ENCODE data around the gene CEACAM16. TPM values are rescaled to one million over a fixed set of nuclear protein-coding genes. Genes with fewer than 3 reads are reported as not detected.

The CEACAM16 gene
- total and polyA plus RNA-seq, 9 of the 15 experiments (the other 6 are each of a cell fraction or from before 2014, with no cell fraction given): not detected

DNA sequence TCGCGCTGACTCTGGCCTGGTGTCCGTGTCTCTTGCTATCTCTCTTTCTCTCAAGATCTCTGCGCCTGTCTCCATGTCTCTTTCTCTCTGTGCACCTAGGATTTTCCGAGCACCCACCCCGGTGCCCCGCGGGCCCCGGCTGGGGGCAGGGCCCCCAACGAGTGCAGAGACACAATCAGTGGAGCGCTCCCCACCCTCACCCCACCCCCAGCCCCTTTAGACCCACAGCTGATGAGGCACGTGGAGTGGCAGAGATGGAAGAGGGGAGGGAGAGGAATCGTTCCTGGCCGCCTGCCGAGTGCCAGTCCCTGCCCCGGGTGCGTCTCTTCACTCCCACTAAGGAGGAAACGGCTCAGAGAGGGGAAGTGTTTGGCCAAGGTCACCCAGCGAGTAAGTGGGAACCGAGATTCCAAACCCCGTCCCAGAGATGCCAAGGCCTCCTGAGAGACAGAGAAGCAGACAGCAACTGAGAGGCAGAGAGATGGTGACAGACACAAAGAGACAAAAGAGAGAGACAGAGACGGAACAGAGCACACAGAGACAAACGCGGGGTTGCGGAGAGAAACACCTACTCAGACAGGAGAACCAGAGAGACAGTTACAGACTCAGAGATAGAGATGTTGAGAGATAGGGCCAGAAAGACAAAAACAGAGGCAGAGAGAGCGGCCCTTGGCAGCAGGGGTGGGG, 48.9 kb downstream of the CEACAM16 start (continued):
- TF ChIP-seq, protein P1, sequence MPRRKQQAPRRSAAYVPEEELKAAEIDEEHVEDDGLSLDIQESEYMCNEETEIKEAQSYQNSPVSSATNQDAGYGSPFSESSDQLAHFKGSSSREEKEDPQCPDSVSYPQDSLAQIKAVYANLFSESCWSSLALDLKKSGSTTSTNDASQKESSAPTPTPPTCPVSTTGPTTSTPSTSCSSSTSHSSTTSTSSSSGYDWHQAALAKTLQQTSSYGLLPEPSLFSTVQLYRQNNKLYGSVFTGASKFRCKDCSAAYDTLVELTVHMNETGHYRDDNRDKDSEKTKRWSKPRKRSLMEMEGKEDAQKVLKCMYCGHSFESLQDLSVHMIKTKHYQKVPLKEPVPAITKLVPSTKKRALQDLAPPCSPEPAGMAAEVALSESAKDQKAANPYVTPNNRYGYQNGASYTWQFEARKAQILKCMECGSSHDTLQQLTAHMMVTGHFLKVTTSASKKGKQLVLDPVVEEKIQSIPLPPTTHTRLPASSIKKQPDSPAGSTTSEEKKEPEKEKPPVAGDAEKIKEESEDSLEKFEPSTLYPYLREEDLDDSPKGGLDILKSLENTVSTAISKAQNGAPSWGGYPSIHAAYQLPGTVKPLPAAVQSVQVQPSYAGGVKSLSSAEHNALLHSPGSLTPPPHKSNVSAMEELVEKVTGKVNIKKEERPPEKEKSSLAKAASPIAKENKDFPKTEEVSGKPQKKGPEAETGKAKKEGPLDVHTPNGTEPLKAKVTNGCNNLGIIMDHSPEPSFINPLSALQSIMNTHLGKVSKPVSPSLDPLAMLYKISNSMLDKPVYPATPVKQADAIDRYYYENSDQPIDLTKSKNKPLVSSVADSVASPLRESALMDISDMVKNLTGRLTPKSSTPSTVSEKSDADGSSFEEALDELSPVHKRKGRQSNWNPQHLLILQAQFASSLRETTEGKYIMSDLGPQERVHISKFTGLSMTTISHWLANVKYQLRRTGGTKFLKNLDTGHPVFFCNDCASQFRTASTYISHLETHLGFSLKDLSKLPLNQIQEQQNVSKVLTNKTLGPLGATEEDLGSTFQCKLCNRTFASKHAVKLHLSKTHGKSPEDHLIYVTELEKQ (CRISPR knock-in tag; IDR thresholded peaks at IDR 0.05): no peak
- no peak for TF ChIP-seq ZNF644 (tag; IDR thresholded peaks at IDR 0.05; ENCODE audit: low read depth)
- no peak for TF ChIP-seq BCL6 (CRISPR knock-in tag; IDR thresholded peaks at IDR 0.05)
- TF ChIP-seq ARHGAP35 (IDR thresholded peaks at IDR 0.05; ENCODE audit: partially characterized antibody): peak; percentile 77
- TF ChIP-seq, protein P2, sequence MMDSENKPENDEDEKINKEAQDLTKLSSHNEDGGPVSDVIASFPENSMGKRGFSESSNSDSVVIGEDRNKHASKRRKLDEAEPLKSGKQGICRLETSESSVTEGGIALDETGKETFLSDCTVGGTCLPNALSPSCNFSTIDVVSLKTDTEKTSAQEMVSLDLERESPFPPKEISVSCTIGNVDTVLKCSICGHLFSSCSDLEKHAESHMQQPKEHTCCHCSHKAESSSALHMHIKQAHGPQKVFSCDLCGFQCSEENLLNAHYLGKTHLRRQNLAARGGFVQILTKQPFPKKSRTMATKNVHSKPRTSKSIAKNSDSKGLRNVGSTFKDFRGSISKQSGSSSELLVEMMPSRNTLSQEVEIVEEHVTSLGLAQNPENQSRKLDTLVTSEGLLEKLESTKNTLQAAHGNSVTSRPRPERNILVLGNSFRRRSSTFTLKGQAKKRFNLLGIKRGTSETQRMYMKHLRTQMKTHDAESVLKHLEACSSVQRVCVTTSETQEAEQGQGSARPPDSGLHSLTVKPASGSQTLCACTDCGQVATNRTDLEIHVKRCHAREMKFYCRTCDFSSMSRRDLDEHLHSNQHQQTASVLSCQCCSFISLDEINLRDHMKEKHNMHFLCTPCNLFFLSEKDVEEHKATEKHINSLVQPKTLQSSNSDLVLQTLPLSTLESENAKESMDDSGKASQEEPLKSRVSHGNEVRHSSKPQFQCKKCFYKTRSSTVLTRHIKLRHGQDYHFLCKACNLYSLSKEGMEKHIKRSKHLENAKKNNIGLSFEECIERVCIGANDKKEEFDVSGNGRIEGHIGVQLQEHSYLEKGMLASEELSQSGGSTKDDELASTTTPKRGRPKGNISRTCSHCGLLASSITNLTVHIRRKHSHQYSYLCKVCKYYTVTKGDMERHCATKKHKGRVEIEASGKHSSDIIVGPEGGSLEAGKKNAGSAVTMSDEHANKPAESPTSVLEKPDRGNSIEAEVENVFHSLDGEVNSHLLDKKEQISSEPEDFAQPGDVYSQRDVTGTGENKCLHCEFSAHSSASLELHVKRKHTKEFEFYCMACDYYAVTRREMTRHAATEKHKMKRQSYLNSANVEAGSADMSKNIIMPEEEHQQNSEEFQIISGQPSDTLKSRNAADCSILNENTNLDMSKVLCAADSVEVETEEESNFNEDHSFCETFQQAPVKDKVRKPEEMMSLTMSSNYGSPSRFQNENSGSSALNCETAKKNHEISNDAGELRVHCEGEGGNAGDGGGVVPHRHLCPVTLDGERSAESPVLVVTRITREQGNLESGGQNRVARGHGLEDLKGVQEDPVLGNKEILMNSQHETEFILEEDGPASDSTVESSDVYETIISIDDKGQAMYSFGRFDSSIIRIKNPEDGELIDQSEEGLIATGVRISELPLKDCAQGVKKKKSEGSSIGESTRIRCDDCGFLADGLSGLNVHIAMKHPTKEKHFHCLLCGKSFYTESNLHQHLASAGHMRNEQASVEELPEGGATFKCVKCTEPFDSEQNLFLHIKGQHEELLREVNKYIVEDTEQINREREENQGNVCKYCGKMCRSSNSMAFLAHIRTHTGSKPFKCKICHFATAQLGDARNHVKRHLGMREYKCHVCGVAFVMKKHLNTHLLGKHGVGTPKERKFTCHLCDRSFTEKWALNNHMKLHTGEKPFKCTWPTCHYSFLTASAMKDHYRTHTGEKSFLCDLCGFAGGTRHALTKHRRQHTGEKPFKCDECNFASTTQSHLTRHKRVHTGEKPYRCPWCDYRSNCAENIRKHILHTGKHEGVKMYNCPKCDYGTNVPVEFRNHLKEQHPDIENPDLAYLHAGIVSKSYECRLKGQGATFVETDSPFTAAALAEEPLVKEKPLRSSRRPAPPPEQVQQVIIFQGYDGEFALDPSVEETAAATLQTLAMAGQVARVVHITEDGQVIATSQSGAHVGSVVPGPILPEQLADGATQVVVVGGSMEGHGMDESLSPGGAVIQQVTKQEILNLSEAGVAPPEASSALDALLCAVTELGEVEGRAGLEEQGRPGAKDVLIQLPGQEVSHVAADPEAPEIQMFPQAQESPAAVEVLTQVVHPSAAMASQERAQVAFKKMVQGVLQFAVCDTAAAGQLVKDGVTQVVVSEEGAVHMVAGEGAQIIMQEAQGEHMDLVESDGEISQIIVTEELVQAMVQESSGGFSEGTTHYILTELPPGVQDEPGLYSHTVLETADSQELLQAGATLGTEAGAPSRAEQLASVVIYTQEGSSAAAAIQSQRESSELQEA (IDR thresholded peaks at IDR 0.05; ENCODE audit: low read depth): no peak
- TF ChIP-seq POLR2A (conservative IDR thresholded peaks at IDR 0.05): peak; percentile 65
- no peak for TF ChIP-seq FUS (optimal IDR thresholded peaks at IDR 0.05; ENCODE audit: low read depth, low read length)
- TF ChIP-seq DPF2 (IDR thresholded peaks at IDR 0.05): 0 out of 2 replicates have a peak, but pooled peaks have one; percentile 39
- no peak for TF ChIP-seq EP300 (IDR thresholded peaks at IDR 0.05; ENCODE audit: low read length)
- no peak for TF ChIP-seq TBP (optimal IDR thresholded peaks at IDR 0.05; ENCODE audit: low read depth, low read length)
- peak; percentile 77 for TF ChIP-seq ADNP (tag; IDR thresholded peaks at IDR 0.05)
- peak; percentile 88 for TF ChIP-seq SMARCA5 (IDR thresholded peaks at IDR 0.05)
- TF ChIP-seq, protein P3, sequence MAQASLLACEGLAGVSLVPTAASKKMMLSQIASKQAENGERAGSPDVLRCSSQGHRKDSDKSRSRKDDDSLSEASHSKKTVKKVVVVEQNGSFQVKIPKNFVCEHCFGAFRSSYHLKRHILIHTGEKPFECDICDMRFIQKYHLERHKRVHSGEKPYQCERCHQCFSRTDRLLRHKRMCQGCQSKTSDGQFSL (CRISPR knock-in tag; IDR thresholded peaks at IDR 0.05): peak; percentile 75
- TF ChIP-seq, protein P3 (tag; IDR thresholded peaks at IDR 0.05): no peak
- no peak for TF ChIP-seq IRF2 (CRISPR knock-in tag; IDR thresholded peaks at IDR 0.05)
- TF ChIP-seq ZNF121 (CRISPR knock-in tag; conservative IDR thresholded peaks at IDR 0.05): no peak
- no peak for TF ChIP-seq ETV5 (CRISPR knock-in tag; IDR thresholded peaks at IDR 0.05; ENCODE audit: low read depth)
- peak; percentile 11 for TF ChIP-seq MEIS2 (IDR thresholded peaks at IDR 0.05; ENCODE audit: partially characterized antibody)
